ENCODE measurements around the gene SLC2A11.
"Not testable (repeated sequence)": the region's sequence is repeated elsewhere in the genome, so short reads cannot be mapped to it uniquely, and the experiment has no call there.

SLC2A11 gene

DNA sequence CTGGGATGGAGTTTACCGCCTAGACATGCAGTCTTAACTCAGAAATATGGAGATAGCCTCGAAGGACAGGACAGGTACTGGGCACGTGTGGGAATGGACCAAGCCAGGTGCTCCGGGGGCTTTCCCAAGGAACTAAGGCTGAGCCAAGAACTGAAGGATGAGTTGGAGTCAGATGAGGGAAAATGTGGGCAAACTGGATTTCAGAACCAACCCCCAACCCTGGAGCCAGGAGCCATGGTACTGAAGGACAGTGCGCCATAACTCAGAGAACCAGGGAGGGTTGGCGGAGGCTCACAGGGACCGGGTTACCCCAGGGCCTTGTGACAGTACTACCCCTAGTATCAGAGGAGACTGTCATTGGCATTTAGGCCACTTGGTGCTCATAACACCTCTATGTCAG lies 34.1 kb downstream of the SLC2A11 start:
- no peak for DNase-seq (ENCODE audit: low spot score)

DNA sequence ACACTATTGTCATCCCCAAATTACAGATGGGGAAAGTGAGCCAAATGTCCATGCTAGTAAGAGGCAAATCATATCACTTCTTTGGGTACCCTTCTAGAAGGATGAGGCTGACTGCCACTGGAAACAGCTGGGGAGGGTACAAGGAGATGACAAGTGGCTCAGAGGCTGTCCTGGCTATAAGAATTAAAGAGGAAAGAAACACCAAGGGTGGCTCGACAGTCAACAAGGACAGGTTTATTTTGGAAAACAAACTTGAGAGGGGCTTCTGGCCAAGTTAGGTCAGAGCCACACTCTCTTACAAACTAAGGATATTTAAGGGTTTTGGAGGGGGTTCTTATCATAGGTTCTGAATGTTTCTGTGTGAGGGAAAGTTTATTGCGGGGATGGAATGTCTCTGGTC lies 34.5 kb downstream of the SLC2A11 start:
- no peak for DNase-seq (ENCODE audit: low spot score)

DNA sequence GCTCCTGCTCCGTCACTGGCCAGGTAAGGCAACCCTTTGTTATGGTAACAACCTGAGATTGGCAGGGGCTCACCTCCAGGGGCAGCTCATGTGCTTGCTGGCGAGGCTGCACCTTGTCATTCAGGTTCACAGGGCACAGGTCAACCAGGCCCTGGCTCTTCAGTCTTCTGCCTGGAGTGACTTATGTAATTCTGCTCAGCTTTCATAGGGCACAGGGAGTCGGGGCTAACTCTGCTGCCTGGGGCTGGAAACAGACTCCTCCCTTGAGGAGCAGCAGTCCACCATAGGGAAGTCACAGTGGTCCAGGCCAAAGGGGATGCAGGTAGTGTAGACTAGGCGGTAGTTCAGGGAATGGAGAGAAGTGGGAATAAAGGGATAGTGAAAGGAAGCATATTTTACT lies 35.0 kb downstream of the SLC2A11 start:
- DNase-seq (ENCODE audit: low spot score), result no peak

DNA sequence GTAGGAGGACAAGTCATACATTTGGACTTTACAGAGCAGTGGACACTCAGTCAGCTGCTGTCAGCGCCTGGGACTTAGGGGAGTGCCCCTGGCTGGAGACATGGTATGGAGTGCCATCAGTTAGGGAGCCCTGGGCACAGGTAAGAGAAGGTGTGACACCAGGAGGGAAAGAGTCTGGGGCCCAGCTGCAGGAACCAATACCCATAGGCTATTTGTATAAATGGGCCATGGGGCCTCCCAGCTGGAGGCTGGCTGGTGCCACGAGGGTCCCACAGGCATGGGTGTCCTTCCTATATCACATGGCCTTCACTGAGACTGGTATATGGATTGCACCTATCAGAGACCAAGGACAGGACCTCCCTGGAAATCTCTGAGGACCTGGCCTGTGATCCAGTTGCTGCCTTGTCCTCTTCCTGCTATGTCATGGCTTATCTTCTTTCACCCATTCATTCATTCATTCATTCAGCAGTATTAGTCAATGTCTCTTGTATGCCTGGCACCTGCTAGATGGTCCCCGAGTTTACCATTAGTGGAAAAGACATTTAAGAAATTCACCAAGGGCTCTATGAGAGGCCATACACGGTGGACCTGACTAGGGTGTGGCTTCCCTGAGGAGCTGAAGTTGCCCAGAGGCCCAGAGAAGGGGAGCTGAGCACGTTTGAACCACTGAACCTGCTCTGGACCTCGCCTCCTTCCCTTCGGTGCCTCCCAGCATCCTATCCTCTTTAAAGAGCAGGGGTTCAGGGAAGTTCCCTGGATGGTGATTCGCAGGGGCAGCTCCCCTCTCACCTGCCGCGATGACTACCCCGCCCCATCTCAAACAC lies 35.7 kb downstream of the SLC2A11 start:
- DNase-seq (ENCODE audit: low spot score), result no peak

GRCh38 chr22:23893945-23894709 lies 36.5 kb downstream of the SLC2A11 start, which contains the start of gene MIF:
Gene MIF (plus strand): TSS chr22:23894383. CDS start chr22:23894475, 92 bp downstream.
- peak; percentile 79 for DNase-seq (ENCODE audit: low spot score)

- DNase-seq (ENCODE audit: low spot score), result peak; percentile 68
These were observed 37.3 kb downstream of the SLC2A11 start for GRCh38 chr22:23894710-23895598.

- DNase-seq (ENCODE audit: low spot score), result no peak
These were observed 38.0 kb downstream of the SLC2A11 start for GRCh38 chr22:23895599-23896144.

DNA sequence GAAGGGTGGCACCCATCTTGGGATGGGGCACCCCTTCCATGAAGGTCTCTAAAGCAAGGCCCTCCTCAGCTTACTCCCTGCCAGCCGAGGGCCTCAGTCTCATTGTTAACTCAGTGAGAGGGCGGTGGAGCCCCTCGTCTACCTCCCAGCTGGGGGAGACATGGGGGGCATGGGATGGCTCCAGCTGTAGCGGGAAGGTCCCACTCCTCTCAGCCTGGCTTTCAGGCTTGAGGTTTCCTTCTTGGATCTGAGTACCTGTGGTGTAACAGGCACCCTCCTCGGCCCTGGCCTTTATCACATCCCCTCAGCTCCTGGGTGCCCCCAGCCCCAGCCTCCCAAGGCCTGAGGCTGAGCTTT lies 38.5 kb downstream of the SLC2A11 start:
- no peak for DNase-seq (ENCODE audit: low spot score)

DNA sequence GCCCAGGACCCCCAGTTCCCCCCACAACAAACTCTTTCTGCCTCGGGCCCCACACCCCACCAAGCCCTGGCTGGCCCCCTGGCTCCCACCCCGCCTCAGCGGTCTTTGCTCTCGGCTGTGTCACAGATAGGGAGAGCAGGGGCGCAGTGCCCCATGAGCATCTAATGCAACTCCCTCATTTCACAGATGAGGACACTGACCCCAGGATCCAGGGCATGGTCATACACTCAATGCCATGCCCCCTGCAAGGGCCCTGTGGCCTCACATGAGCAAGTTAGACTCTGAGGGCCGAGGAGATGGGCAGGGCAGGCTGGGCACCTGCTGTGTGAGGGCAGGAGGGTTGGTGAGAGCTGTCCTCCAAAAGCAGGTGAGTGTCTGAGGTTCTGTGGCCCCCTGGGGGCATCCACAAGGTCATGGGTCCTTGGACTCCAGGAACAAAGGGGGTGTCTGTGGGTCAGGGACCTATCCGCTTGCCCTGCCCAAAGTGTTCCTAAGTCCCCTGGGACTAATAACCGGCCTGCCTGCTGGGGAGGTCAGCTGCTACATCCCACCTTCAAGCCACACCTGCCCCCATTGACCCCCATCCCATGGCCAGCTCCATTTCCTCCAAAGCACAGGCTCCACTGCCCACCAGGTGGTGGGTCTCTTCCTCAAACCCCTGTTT lies 39.0 kb downstream of the SLC2A11 start:
- no peak for DNase-seq (ENCODE audit: low spot score)

DNA sequence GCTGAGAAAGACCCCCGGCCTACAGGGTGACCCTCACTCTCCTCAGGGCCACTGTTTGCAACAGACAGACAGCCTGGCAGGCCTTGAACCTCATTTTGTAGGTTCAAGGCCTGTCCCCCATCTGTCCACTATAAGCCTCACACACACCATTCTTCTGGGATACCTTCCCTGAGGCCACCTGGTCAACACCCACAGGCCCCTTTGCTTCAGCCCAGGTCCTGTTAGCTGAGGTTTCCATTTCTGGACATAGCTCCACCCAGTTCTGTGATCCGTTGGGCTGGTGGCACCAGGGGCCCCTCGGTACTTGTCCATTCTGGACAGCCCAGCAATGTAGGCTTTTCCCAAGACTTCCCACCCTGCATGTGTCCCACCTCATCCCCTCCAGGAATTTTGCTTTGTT lies 39.6 kb downstream of the SLC2A11 start:
- no peak for DNase-seq (ENCODE audit: low spot score)

- DNase-seq (ENCODE audit: low spot score), result peak; percentile 22
These were observed 40.6 kb downstream of the SLC2A11 start for GRCh38 chr22:23898006-23898974.

- DNase-seq (ENCODE audit: low spot score), result no peak
These were observed 41.5 kb downstream of the SLC2A11 start for GRCh38 chr22:23899042-23899745.

DNA sequence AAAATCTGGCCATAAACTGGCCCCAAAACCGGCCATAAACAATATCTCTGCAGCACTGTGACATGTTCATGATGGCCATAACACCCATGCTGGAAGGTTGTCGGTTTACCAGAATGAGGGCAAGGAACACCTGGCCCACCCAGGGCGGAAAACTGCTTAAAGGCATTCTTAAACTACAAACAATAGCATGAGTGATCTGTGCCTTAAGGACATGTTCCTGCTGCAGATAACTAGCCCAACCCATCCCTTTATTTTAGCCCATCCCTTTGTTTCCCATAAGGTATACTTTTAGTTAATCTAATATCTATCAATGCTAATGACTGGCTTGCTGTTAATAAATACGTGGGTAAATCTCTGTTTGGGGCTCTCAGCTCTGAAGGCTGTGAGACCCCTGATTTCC lies 42.6 kb downstream of the SLC2A11 start:
- DNase-seq (ENCODE audit: low spot score), result not testable (repeated sequence)

DNA sequence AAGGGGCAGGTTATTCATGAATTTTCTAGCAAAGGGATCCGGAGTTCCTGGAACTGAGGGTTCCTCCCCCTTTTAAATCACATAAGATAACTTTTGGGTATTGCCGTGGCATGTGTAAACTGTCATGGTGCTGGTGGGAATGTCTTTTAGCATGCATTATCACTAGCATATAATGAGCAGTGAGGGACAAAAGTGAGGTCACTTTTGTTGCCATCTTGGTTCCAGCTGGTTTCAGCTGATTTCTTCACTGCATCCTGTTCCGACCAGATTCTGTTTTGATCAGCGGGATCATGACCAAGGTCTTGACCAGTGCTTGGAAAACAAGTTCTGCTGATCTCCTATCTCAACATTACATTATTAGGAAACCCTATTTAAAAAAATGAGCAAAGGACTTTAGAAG lies 43.9 kb downstream of the SLC2A11 start:
- DNase-seq (ENCODE audit: low spot score), result no peak

DNA sequence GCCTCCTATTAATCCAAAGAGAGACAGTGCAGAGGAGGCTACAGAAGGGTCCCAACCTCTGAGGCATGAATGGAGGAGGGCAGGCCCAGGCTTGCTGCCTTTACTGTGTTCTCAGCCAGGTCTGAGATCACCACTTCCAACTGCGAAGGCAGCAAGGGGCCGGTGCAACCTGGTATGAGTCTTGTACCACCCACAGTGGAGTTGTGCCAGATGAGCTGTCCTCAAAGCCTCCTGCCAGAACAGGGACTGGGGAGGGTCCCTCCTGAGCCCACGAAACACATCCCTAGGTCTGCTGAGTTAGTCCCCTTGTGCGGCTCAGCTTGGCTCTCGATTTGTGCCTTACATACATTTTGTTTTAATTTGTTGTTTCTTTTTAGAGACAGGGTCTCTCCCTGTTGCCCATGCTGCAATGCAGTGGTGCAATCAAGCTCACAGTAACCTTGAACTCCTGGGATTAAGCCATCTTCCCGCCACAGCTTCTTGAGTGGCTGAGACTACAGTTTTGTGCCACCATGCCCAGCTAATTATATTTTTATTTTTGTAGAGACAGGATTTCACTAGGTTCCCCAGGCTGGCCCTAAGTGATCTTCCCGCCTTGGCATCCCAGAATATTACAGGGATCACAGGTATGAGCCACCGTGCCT lies 45.8 kb downstream of the SLC2A11 start:
- DNase-seq (ENCODE audit: low spot score), result no peak

GRCh38 chr22:23904573-23905254 lies 47.0 kb downstream of the SLC2A11 start:
- DNase-seq (ENCODE audit: low spot score), result no peak

GRCh38 chr22:23906641-23907040 lies 49.0 kb downstream of the SLC2A11 start:
- no peak for DNase-seq (ENCODE audit: low spot score)

DNA sequence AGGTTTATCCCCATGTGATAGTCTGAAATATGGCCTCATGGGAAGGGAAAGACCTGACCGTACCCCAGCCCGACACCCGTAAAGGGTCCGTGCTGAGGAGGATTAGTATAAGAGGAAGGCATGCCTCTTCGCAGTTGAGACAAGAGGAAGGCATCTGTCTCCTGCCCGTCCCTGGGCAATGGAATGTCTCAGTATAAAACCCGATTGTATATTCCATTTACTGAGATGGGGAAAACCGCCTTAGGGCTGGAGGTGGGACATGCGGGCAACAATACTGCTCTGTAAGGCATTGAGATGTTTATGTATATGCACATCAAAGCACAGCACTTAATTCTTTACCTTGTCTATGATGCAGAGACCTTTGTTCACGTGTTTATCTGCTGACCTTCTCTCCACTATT lies 49.7 kb downstream of the SLC2A11 start:
- DNase-seq (ENCODE audit: low spot score), result not testable (repeated sequence)
